GM15510 (cell line): Measurements from ENCODE around the gene ATAD1.

Source experiments
- POLR2A ChIP-seq: IDR thresholded peaks from 3 replicates; pipeline ENCODE4 v1.6.1; 2011; ENCODE audit warnings: borderline replicate concordance; ENCODE audit not compliant: insufficient read length; ENCODE audit errors: extremely low read depth

ATAD1 gene, protein sequence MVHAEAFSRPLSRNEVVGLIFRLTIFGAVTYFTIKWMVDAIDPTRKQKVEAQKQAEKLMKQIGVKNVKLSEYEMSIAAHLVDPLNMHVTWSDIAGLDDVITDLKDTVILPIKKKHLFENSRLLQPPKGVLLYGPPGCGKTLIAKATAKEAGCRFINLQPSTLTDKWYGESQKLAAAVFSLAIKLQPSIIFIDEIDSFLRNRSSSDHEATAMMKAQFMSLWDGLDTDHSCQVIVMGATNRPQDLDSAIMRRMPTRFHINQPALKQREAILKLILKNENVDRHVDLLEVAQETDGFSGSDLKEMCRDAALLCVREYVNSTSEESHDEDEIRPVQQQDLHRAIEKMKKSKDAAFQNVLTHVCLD

DNA sequence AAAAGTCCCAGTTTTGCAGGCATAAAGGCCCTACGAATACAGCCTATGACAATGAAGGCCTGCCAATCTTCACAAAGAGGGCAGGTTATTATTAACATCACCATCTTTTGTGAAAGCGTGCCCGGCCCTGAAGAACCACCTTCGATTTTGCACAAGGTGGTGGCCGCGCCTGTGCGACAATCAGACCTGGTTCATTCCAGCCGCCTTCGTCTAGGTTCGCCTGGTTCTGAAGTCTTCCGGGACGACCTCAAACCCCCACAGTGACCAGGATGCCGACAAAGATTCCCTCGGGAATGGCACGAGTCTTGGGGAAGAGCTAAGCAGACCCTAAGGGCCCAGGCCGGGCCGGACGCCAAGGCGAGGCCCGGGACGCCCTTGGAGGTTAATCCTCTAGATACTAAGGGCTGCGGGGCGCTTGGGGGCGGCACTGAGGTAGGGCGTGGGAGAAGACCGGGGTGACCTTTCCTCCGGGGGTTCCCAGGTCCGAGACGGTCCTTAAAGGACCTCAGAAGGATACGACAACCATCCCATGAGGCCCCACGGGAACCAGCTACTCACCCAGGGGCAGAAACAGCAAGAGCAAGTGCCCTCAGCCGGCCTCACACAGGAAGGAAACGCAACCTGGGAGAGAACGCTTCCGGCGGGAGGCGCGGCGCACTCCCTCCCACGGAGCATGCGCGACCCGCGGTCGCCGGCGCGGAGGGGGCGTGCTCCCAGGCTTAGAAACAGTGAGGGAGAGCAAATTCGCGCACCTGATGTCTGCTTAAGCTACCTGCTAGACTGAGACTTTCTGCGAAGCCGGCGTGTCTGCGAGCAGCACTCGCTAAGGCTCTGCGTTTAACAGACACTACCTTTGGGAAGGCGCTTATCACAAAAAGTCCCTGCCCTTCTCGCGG is at the start of gene ATAD1:
TSS of gene ATAD1 (minus strand) at position 618 of the 896 bp plus-strand sequence. CDS start 3,627 bp downstream, outside the sequence.
- TF ChIP-seq POLR2A = peak; percentile 84

GRCh38 chr10:87867453-87867852 is 49.4 kb upstream of the ATAD1 start:
- TF ChIP-seq POLR2A = no peak

- TF ChIP-seq POLR2A = no peak
Measured at GRCh38 chr10:87866412-87866974, 48.5 kb upstream of the ATAD1 start.

DNA sequence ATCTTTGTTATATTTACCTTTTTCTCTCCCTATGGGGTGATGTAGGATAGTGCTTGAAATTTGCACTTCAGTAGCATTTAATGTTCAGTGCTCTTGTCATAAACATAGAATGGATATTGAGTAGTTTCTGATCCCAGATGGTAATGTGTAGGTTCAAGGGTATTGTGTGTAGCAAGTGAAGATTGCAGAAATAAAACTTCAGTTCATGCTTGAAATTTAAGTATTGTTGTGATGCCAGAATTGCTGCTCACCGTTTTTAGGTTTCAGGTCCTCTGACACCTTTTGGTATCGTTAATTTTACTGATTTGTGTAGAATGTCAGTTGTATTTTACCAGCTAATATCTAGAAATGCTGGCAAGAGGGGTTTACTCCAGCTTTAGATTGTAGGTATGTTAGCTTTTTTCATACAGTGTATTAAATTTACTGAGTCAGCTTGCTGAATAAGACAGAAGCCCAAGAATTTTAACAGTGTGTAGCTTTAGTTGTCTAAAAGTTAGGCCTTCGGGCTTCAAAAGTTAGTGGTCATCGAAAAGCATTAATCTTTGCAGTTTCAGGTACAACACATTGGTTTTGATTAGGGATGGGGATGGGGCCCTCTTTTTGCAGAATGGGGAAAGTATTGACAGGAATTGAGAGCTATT is 47.3 kb upstream of the ATAD1 start:
- no peak for TF ChIP-seq POLR2A

- peak; percentile 6 for TF ChIP-seq POLR2A
Measured at GRCh38 chr10:87864496-87865059, 46.6 kb upstream of the ATAD1 start.

DNA sequence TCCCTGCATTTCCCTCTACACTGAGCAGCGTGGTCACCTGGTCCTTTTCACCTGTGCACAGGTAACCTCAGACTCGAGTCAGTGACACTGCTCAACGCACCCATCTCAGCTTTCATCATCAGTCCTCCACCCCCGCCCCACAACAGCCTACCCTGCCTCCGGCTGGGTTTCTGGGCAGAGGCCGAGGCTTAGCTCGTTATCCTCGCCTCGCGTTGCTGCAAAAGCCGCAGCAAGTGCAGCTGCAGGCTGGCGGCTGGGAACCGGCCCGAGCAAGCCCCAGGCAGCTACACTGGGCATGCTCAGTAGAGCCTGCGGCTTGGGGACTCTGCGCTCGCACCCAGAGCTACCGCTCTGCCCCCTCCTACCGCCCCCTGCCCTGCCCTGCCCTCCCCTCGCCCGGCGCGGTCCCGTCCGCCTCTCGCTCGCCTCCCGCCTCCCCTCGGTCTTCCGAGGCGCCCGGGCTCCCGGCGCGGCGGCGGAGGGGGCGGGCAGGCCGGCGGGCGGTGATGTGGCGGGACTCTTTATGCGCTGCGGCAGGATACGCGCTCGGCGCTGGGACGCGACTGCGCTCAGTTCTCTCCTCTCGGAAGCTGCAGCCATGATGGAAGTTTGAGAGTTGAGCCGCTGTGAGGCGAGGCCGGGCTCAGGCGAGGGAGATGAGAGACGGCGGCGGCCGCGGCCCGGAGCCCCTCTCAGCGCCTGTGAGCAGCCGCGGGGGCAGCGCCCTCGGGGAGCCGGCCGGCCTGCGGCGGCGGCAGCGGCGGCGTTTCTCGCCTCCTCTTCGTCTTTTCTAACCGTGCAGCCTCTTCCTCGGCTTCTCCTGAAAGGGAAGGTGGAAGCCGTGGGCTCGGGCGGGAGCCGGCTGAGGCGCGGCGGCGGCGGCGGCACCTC is 45.3 kb upstream of the ATAD1 start, which contains the start of the genes KLLN and PTEN:
TSS of gene KLLN (minus strand) at position 481 of the 891 bp plus-strand sequence. CDS start 1,046 bp downstream, outside the sequence.
TSS of gene PTEN (plus strand) at position 573 of the 891 bp plus-strand sequence. CDS start 845 bp downstream, outside the sequence.
- peak; percentile 79 for TF ChIP-seq POLR2A

GRCh38 chr10:87862679-87863052 is 44.6 kb upstream of the ATAD1 start:
- TF ChIP-seq POLR2A = no peak

DNA sequence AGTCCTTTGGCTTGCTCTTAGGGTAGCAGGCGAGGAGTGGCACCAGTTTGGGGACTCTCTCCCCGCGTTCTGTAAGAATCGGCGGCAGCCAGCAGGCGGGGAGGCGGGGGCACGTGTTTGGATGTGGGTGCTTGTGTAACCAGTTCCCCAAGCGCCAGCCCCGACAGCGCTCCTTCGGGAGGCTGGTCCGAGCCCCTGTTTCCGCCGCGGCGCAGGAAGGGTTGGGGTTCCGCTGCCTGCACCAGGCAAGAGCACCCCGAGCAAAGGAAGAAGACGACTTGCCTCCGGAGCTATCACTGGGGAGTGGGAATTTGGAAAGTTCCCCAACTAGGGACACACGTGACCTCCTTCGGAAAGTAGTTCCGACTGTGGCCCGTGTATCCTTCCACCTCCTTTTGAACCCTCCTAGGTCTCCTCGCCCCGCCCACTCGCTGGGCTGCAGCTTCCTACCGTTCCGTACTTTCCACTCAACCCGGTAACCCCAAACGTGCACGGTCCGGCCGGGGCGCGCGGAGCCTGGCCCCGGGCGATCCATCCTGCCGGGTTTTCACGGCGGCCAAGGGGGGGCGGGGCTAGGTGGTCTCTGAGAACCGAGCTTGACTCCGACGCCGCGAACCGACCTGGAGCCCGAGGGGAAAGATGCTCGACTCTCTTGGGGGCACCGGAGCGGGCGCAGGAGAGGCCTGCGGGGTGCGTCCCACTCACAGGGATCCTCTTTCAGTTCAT is 44.1 kb upstream of the ATAD1 start:
- TF ChIP-seq POLR2A = peak; percentile 79

- no peak for TF ChIP-seq POLR2A
Measured at GRCh38 chr10:87861566-87861952, 43.5 kb upstream of the ATAD1 start.

DNA sequence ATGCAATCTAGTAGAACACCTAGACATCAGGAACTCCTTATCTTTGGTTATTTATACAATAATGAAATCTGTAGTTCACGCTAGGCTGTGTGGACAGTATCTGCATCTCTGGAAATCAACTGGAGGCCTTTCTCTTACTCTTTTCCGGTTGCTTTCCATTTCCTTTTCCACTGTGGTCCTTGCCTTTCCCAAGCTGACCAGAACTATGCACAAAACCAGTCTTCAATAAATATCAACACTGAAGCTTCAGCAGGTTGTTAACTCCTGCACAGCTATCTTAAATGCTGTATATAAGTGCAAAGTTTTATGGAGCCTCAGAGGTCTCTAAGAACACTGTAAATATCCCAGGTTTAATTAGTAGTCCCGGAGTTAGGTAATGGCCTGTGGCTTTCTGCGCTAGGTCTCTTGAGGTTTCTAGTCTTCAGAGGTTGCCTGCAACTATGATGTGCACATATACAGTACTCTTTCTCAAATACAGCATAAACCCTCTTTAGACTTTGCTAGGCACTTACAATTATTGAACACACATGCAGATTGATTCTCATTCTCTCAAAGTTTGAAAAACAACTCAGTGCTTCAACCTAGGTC is 42.9 kb upstream of the ATAD1 start:
- TF ChIP-seq POLR2A = no peak

DNA sequence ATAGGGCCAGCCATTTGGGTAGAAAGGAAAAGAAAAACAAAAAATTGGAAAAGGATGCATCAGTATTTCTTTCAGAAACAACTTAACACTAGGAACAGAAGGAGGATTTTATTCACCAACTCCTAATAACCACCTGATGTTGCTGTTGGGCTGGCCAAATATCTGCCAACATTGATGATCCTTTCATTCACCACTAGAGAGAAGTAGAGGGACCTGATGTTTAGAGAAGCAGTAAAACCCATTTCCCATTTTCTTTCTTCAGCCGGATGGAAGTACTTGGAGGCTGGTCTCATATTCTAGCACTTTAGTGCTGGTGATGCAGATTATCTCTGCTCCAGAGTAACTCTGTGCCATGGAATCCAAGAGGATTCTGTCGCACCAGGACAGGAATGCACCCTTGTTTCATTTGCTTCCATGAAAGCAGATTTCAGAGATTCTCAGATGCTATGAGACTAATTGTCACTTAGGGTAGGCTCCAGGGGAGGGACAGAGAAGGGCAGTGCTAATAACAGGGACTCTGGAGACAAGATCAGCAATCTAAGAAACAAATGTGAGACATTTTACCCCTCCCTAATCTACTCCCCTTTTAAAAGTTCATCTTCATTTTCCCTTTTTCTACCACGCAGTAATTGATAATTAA is 42.2 kb upstream of the ATAD1 start:
- no peak for TF ChIP-seq POLR2A

DNA sequence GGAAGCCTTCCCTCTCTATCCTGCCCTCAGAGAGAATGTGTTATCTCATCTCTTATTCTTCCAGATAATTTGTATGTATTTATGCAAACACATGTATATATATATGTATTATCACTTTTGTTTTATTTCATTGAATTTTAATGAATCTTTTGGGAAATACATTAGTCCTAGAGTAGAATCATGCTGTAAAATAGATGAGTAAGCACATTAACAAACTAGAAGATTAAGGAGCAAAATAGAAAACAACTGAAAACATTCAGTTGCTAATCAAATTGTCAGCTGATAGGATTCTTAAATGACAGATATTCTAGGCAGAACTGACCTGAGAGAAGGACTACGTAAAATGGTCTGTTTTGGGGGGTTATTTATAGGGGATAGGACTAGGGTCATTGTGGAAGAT is 34.1 kb upstream of the ATAD1 start:
- no peak for TF ChIP-seq POLR2A
